ENCODE data around the gene RSPH1. TPM values are rescaled to one million over a fixed set of nuclear protein-coding genes. Genes with fewer than 3 reads are reported as not detected.

RSPH1 gene
- total RNA-seq, 1 donor from 2014 or later: 0.42 TPM

DNA sequence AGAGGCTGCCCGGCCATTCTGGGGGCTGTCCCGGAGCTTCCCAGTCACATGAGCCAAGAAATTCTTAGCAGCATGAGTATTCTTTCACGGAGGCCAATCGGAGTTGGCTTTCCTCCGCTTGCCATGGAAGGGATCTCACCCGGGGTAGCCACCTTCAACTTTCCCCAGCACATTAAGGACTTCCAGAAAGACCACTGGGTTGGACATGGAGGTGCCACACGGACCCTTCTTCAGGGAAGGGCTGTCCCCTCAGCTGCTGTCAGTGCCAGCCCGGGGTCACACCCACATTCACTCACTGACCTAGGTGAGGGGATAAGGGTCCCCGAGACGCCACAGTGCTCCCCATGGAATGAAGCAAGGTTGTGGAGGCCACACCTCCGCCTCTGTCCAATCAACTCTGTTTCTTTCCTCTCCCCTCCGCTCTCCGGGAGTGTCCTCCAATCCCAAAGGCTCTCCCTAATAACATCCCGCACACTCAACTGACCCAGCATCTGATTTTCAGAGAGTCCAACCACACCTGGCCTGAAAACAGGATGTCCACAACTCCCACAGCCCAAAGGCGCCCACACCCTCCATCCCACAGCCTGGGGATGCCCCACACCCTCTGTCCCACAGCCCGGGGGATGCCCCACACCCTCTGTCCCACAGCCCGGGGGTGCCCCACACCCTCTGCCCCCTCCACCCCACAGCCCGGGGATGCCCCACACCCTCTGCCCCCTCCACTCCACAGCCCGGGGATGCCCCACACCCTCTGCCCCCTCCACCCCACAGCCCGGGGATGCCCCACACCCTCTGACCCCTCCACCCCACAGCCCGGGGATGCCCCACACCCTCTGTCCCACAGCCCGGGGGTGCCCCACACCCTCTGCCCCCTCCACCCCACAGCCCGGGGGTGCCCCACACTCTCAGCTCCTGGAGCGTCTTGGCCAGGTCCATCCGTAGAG lies 19.4 kb downstream of the RSPH1 start:
- DNase-seq: no peak
- TF ChIP-seq, protein P1, sequence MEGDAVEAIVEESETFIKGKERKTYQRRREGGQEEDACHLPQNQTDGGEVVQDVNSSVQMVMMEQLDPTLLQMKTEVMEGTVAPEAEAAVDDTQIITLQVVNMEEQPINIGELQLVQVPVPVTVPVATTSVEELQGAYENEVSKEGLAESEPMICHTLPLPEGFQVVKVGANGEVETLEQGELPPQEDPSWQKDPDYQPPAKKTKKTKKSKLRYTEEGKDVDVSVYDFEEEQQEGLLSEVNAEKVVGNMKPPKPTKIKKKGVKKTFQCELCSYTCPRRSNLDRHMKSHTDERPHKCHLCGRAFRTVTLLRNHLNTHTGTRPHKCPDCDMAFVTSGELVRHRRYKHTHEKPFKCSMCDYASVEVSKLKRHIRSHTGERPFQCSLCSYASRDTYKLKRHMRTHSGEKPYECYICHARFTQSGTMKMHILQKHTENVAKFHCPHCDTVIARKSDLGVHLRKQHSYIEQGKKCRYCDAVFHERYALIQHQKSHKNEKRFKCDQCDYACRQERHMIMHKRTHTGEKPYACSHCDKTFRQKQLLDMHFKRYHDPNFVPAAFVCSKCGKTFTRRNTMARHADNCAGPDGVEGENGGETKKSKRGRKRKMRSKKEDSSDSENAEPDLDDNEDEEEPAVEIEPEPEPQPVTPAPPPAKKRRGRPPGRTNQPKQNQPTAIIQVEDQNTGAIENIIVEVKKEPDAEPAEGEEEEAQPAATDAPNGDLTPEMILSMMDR (IDR thresholded peaks at IDR 0.05; ENCODE audit: partially characterized antibody, unreplicated experiment): no peak
- Mint-ChIP-seq H3K4me3 (ENCODE audit: unreplicated experiment) (no peak overlapping the region), H3K27ac (ENCODE audit: unreplicated experiment) (no peak overlapping the region), H3K36me3 (ENCODE audit: unreplicated experiment) (no peaks in the 10 kb centered on the region), H3K4me1 (ENCODE audit: low read depth, unreplicated experiment) (peaks cover 12% of the 10 kb centered on the region), H3K27me3 (ENCODE audit: unreplicated experiment) (peaks cover 7% of the 10 kb centered on the region), H3K9me3 (ENCODE audit: unreplicated experiment) (peaks cover 4% of the 10 kb centered on the region)

DNA sequence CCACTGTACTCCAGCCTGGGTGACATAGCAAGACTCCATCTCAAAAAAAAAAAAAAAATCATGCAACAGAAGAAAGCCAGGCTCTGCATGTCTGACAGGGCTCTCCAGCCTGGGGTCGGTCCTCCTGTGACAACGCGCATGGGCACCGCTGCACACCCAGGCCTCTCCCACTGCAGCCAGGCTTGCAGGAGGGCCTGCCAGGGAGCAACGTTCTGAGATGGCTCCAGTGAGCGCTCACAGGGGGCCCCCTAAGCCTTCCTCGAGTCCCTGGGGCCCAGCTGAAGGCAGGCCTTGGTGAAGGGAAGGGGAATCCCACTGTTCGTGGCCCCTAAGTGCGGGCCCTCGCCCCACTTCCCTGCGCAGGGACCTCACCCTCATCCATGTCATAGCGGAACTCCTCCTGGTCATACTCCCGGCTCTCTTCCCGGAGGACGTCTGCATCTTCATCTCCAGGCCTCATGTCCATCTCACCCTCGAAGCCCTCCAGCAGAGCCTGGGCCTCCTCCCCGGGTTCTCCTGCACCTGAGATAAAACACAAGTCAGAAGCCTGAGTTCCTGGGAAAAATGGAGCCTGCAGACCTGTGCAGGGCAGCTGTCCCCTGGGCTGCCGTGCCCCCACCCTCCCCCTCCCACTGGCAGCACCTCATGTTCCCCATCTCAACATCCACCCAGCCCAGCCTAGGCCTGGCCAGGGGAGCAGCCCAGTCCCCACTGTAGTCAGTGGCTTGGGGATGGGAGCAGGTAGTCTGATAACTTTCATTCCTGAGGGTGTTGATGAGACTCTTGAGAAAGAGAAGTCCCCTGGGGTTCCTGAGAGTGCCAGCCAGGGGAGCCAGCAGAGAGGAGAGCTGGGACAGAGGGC lies 20.3 kb downstream of the RSPH1 start:
- H3K27me3 Mint-ChIP-seq (ENCODE audit: unreplicated experiment): peaks cover 7% of the 10 kb centered on the region
- H3K4me3 Mint-ChIP-seq (ENCODE audit: unreplicated experiment): no peak overlapping the region
- peaks cover 4% of the 10 kb centered on the region for H3K9me3 Mint-ChIP-seq (ENCODE audit: unreplicated experiment)
- no peaks in the 10 kb centered on the region for H3K36me3 Mint-ChIP-seq (ENCODE audit: unreplicated experiment)
- no peak for DNase-seq
- TF ChIP-seq, protein P1 (IDR thresholded peaks at IDR 0.05; ENCODE audit: partially characterized antibody, unreplicated experiment): no peak
- no peak overlapping the region for H3K27ac Mint-ChIP-seq (ENCODE audit: unreplicated experiment)
- H3K4me1 Mint-ChIP-seq (ENCODE audit: low read depth, unreplicated experiment): peaks cover 12% of the 10 kb centered on the region

DNA sequence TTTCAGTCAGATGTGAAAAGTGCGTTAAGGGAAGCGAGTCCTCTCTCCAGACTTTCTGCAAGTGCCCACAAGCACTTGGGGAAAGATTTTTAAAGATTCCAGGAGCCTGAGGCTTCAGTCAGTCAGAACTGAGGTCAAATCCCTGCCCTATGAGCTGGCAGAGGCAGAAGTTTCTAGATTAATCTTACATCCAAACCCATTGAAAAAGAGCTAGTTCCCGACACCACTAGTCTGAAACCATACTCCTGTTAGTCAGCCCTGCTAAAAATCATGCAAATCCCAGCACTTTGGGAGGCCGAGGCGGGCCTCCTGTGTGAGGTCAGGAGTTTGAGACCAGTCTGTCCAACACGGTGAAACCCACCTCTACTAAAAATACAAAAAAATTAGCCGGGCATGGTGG lies 21.0 kb downstream of the RSPH1 start:
- DNase-seq: no peak
- Mint-ChIP-seq H3K4me1 (ENCODE audit: low read depth, unreplicated experiment) (peaks cover 12% of the 10 kb centered on the region), H3K9me3 (ENCODE audit: unreplicated experiment) (peaks cover 4% of the 10 kb centered on the region), H3K27ac (ENCODE audit: unreplicated experiment) (no peak overlapping the region), H3K4me3 (ENCODE audit: unreplicated experiment) (no peak overlapping the region), H3K36me3 (ENCODE audit: unreplicated experiment) (no peaks in the 10 kb centered on the region), H3K27me3 (ENCODE audit: unreplicated experiment) (peaks cover 7% of the 10 kb centered on the region)
- TF ChIP-seq, protein P1 (IDR thresholded peaks at IDR 0.05; ENCODE audit: partially characterized antibody, unreplicated experiment): no peak

DNA sequence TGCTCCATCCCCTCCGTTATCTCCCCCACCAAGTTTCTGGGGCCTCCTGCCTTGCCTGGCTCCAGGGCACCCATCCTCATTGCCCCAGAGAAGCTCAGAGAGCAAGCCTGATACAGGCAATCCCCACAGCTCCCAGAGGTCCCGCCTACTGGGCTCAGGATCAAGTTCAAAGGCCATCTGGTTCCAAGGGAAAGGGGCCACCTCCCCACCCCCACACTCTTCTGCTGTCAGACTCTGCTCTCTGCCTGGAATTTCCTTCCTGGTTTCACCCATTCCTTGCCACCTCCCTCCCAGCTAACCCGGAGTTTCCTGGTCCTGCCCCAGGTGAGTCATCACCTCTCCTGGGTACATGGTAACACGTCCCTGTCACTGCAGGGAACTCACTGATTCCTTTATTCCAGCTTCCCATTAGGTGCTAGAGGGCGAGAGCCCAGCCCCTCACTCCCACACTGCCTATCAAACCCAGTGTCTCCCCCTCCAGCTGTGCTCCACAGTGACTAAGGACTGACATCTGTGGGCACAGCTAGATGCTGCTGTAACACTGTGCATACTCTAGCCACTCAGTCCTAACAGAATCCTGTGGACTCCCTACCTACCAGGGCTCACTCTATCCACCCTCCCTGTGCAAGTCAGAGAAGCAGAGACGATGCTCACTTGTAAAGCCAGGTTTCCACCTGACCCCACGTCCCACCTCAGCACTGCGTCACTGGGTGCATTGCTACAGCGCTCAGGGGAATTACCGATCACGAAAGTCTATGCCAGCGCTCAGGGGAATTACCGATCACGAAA lies 21.8 kb downstream of the RSPH1 start:
- TF ChIP-seq, protein P1 (IDR thresholded peaks at IDR 0.05; ENCODE audit: partially characterized antibody, unreplicated experiment): no peak
- H3K4me3 Mint-ChIP-seq (ENCODE audit: unreplicated experiment): peak overlapping the region; percentile 21
- DNase-seq: no peak
- H3K9me3 Mint-ChIP-seq (ENCODE audit: unreplicated experiment): peaks cover 4% of the 10 kb centered on the region
- no peaks in the 10 kb centered on the region for H3K36me3 Mint-ChIP-seq (ENCODE audit: unreplicated experiment)
- H3K27me3 Mint-ChIP-seq (ENCODE audit: unreplicated experiment): peaks cover 5% of the 10 kb centered on the region
- peaks cover 12% of the 10 kb centered on the region for H3K4me1 Mint-ChIP-seq (ENCODE audit: low read depth, unreplicated experiment)
- H3K27ac Mint-ChIP-seq (ENCODE audit: unreplicated experiment): no peak overlapping the region
